ENCODE data around the gene ZBTB12.

Gene ZBTB12

GRCh38 chr6:31882344-31882743 lies 19.5 kb downstream of the ZBTB12 start:
- TF ChIP-seq CTCF (IDR thresholded peaks at IDR 0.05; ENCODE audit: low read depth, low read length, missing control alignments) = no peak
- no peak for DNase-seq (ENCODE audit: low read depth)
- in situ Hi-C loops (cut with HindIII; ENCODE audit: low sequenced_read_pairs) = no loop called here
- no peak overlapping the region for H3K4me3 ChIP-seq (ENCODE audit: low read depth, low read length)

GRCh38 chr6:31881136-31881859 lies 20.6 kb downstream of the ZBTB12 start:
- in situ Hi-C loops (cut with HindIII; ENCODE audit: low sequenced_read_pairs) = no loop called here
- no peak overlapping the region for H3K4me3 ChIP-seq (ENCODE audit: low read depth, low read length)
- TF ChIP-seq CTCF (IDR thresholded peaks at IDR 0.05; ENCODE audit: low read depth, low read length, missing control alignments) = no peak
- no peak for DNase-seq (ENCODE audit: low read depth)

- in situ Hi-C loops (cut with HindIII; ENCODE audit: low sequenced_read_pairs) = no loop called here
- TF ChIP-seq CTCF (IDR thresholded peaks at IDR 0.05; ENCODE audit: low read depth, low read length, missing control alignments) = no peak
- H3K4me3 ChIP-seq (ENCODE audit: low read depth, low read length) = no peak overlapping the region
- DNase-seq (ENCODE audit: low read depth) = no peak
Measured at GRCh38 chr6:31880616-31881015, 21.3 kb downstream of the ZBTB12 start.

GRCh38 chr6:31879901-31880300 lies 22.0 kb downstream of the ZBTB12 start:
- in situ Hi-C loops (cut with HindIII; ENCODE audit: low sequenced_read_pairs) = no loop called here
- DNase-seq (ENCODE audit: low read depth) = no peak
- H3K4me3 ChIP-seq (ENCODE audit: low read depth, low read length) = no peak overlapping the region
- no peak for TF ChIP-seq CTCF (IDR thresholded peaks at IDR 0.05; ENCODE audit: low read depth, low read length, missing control alignments)

GRCh38 chr6:31879143-31879542 lies 22.7 kb downstream of the ZBTB12 start:
- H3K4me3 ChIP-seq (ENCODE audit: low read depth, low read length) = no peak overlapping the region
- TF ChIP-seq CTCF (IDR thresholded peaks at IDR 0.05; ENCODE audit: low read depth, low read length, missing control alignments) = no peak
- no peak for DNase-seq (ENCODE audit: low read depth)
- in situ Hi-C loops (cut with HindIII; ENCODE audit: low sequenced_read_pairs) = no loop called here

GRCh38 chr6:31878726-31879125 lies 23.2 kb downstream of the ZBTB12 start, which contains the start of gene SLC44A4:
Gene SLC44A4, minus strand, starts transcription at chr6:31878997. Its CDS starts 17 bp downstream, at chr6:31878980.
- H3K4me3 ChIP-seq (ENCODE audit: low read depth, low read length) = no peak within 1 kb of the TSS
- in situ Hi-C loops (cut with HindIII; ENCODE audit: low sequenced_read_pairs) = no loop called here
- DNase-seq (ENCODE audit: low read depth) = no peak
- no peak for TF ChIP-seq CTCF (IDR thresholded peaks at IDR 0.05; ENCODE audit: low read depth, low read length, missing control alignments)
